ENCODE measurements around the gene KCTD10. TPM values are rescaled to one million over a fixed set of nuclear protein-coding genes. Genes with fewer than 3 reads are reported as not detected.
A peak's percentile ranks its signal among the peaks of the same experiment; 100 is the strongest.
"Not testable (repeated sequence)": the region's sequence is repeated elsewhere in the genome, so short reads cannot be mapped to it uniquely, and the experiment has no call there.

KCTD10 gene
- total RNA-seq, 1 donor from 2014 or later: 51.7 TPM

GRCh38 chr12:109493938-109494337 is 16.8 kb upstream of the KCTD10 start:
- ATAC-seq: no peak

GRCh38 chr12:109493090-109493489 is 16.0 kb upstream of the KCTD10 start:
- no peak for ATAC-seq

GRCh38 chr12:109492371-109492770 is 15.3 kb upstream of the KCTD10 start:
- no peak for ATAC-seq

- no peak for ATAC-seq
Measured at GRCh38 chr12:109491671-109492070, 14.6 kb upstream of the KCTD10 start.

GRCh38 chr12:109489955-109490565 is 13.0 kb upstream of the KCTD10 start:
- ATAC-seq: no peak

- no peak for ATAC-seq
Measured at GRCh38 chr12:109489016-109489954, 12.2 kb upstream of the KCTD10 start.

GRCh38 chr12:109488051-109488665 is 11.1 kb upstream of the KCTD10 start:
- no peak for ATAC-seq

- no peak for ATAC-seq
Measured at GRCh38 chr12:109487181-109488050, 10.3 kb upstream of the KCTD10 start.

- ATAC-seq: peak; percentile 53
Measured at GRCh38 chr12:109485201-109485600, 8.1 kb upstream of the KCTD10 start.

- no peak for ATAC-seq
Measured at GRCh38 chr12:109483346-109483745, 6.2 kb upstream of the KCTD10 start.

GRCh38 chr12:109482894-109483293 is 5.8 kb upstream of the KCTD10 start:
- no peak for ATAC-seq

- ATAC-seq: no peak
Measured at GRCh38 chr12:109482491-109482890, 5.4 kb upstream of the KCTD10 start.

GRCh38 chr12:109481863-109482262 is 4.8 kb upstream of the KCTD10 start:
- ATAC-seq: no peak

GRCh38 chr12:109480356-109480755 is 3.3 kb upstream of the KCTD10 start:
- no peak for ATAC-seq

- no peak for ATAC-seq
Measured at GRCh38 chr12:109479761-109480160, 2.7 kb upstream of the KCTD10 start.

GRCh38 chr12:109477963-109478315 is 839 bp upstream of the KCTD10 start:
- no peak for ATAC-seq

- peak; percentile 19 for ATAC-seq
Measured at GRCh38 chr12:109476807-109477184, 304 bp downstream of the KCTD10 start.

- ATAC-seq: peak; percentile 14
Measured at GRCh38 chr12:109475993-109476806, 900 bp downstream of the KCTD10 start.

GRCh38 chr12:109475121-109475520 is 2.0 kb downstream of the KCTD10 start:
- ATAC-seq: no peak

GRCh38 chr12:109473526-109474270 is 3.4 kb downstream of the KCTD10 start:
- not testable (repeated sequence) for ATAC-seq

GRCh38 chr12:109473006-109473405 is 4.1 kb downstream of the KCTD10 start:
- no peak for ATAC-seq

Data from esophagus mucosa (tissue), 1 donor.